ENCODE measurements around the gene TM4SF4. TPM values are rescaled to one million over a fixed set of nuclear protein-coding genes. Genes with fewer than 3 reads are reported as not detected.
A peak's percentile ranks its signal among the peaks of the same experiment; 100 is the strongest.

TM4SF4 gene
- total and polyA plus RNA-seq, 9 donors, result 0.09 to 1.7 (median 0.98) TPM; not detected in 4

- 86% methylated on average over 3 of the region's 3 CpGs for WGBS (ENCODE audit: insufficient coverage)
- DNase-seq, result no peak
- no peak overlapping the region for H3K27ac ChIP-seq (ENCODE audit: low read length)
- H3K4me1 ChIP-seq (ENCODE audit: control insufficient read depth, insufficient read depth, low read length), result peaks cover 3% of the 10 kb centered on the region
- H3K27me3 ChIP-seq (ENCODE audit: control insufficient read depth, insufficient read depth, low read length), result no peaks in the 10 kb centered on the region
- H3K4me3 ChIP-seq (ENCODE audit: low read length), result no peak overlapping the region
- H3K9me3 ChIP-seq (replicated peaks; ENCODE audit: control insufficient read depth, low read depth, low read length), result no peaks in the 10 kb centered on the region
- H3K36me3 ChIP-seq (ENCODE audit: control insufficient read depth, insufficient read depth, low read length), result no peaks in the 10 kb centered on the region
These were observed 36.0 kb downstream of the TM4SF4 start for GRCh38 chr3:149510480-149510879.

GRCh38 chr3:149511040-149511626 is 36.6 kb downstream of the TM4SF4 start:
- H3K27ac ChIP-seq (ENCODE audit: low read length), result no peak overlapping the region
- no peak overlapping the region for H3K4me3 ChIP-seq (ENCODE audit: low read length)
- 64% methylated on average over 1 of the region's 3 CpGs for WGBS (ENCODE audit: insufficient coverage)
- no peak for DNase-seq
- no peaks in the 10 kb centered on the region for H3K27me3 ChIP-seq (ENCODE audit: control insufficient read depth, insufficient read depth, low read length)
- H3K4me1 ChIP-seq (ENCODE audit: control insufficient read depth, insufficient read depth, low read length), result peaks cover 3% of the 10 kb centered on the region
- no peaks in the 10 kb centered on the region for H3K36me3 ChIP-seq (ENCODE audit: control insufficient read depth, insufficient read depth, low read length)
- H3K9me3 ChIP-seq (replicated peaks; ENCODE audit: control insufficient read depth, low read depth, low read length), result no peaks in the 10 kb centered on the region

- WGBS (ENCODE audit: insufficient coverage), result 9% methylated on average over 6 of the region's 9 CpGs
- Histone ChIP-seq H3K27me3 (ENCODE audit: control insufficient read depth, insufficient read depth, low read length) (no peaks in the 10 kb centered on the region), H3K36me3 (ENCODE audit: control insufficient read depth, insufficient read depth, low read length) (no peaks in the 10 kb centered on the region), H3K9me3 (replicated peaks; ENCODE audit: control insufficient read depth, low read depth, low read length) (no peaks in the 10 kb centered on the region), H3K27ac (ENCODE audit: low read length) (no peak overlapping the region), H3K4me3 (ENCODE audit: low read length) (no peak overlapping the region), H3K4me1 (ENCODE audit: control insufficient read depth, insufficient read depth, low read length) (peaks cover under 1% of the 10 kb centered on the region)
- DNase-seq, result peak; percentile 81
These were observed 37.7 kb downstream of the TM4SF4 start for GRCh38 chr3:149512073-149512782.

- no peak for DNase-seq
- Histone ChIP-seq H3K36me3 (ENCODE audit: control insufficient read depth, insufficient read depth, low read length) (no peaks in the 10 kb centered on the region), H3K27ac (ENCODE audit: low read length) (no peak overlapping the region), H3K4me3 (ENCODE audit: low read length) (no peak overlapping the region), H3K9me3 (replicated peaks; ENCODE audit: control insufficient read depth, low read depth, low read length) (no peaks in the 10 kb centered on the region), H3K4me1 (ENCODE audit: control insufficient read depth, insufficient read depth, low read length) (no peaks in the 10 kb centered on the region), H3K27me3 (ENCODE audit: control insufficient read depth, insufficient read depth, low read length) (no peaks in the 10 kb centered on the region)
- 67% methylated on average over 1 of the region's 2 CpGs for WGBS (ENCODE audit: insufficient coverage)
These were observed 40.0 kb downstream of the TM4SF4 start for GRCh38 chr3:149514471-149514870.

GRCh38 chr3:149515249-149515648 is 40.8 kb downstream of the TM4SF4 start:
- Histone ChIP-seq H3K4me3 (ENCODE audit: low read length) (no peak overlapping the region), H3K27ac (ENCODE audit: low read length) (no peak overlapping the region), H3K36me3 (ENCODE audit: control insufficient read depth, insufficient read depth, low read length) (peaks cover 1% of the 10 kb centered on the region), H3K4me1 (ENCODE audit: control insufficient read depth, insufficient read depth, low read length) (no peaks in the 10 kb centered on the region), H3K9me3 (replicated peaks; ENCODE audit: control insufficient read depth, low read depth, low read length) (no peaks in the 10 kb centered on the region), H3K27me3 (ENCODE audit: control insufficient read depth, insufficient read depth, low read length) (no peaks in the 10 kb centered on the region)
- WGBS (ENCODE audit: insufficient coverage), result 100% methylated on average over 1 of the region's 2 CpGs
- DNase-seq, result no peak

GRCh38 chr3:149516920-149517319 is 42.4 kb downstream of the TM4SF4 start:
- no CpG with 5 or more reads among the region's 1 CpG for WGBS (ENCODE audit: insufficient coverage)
- H3K4me3 ChIP-seq (ENCODE audit: low read length), result no peak overlapping the region
- no peaks in the 10 kb centered on the region for H3K27me3 ChIP-seq (ENCODE audit: control insufficient read depth, insufficient read depth, low read length)
- peaks cover 6% of the 10 kb centered on the region for H3K36me3 ChIP-seq (ENCODE audit: control insufficient read depth, insufficient read depth, low read length)
- no peaks in the 10 kb centered on the region for H3K4me1 ChIP-seq (ENCODE audit: control insufficient read depth, insufficient read depth, low read length)
- no peak for DNase-seq
- H3K27ac ChIP-seq (ENCODE audit: low read length), result no peak overlapping the region
- H3K9me3 ChIP-seq (replicated peaks; ENCODE audit: control insufficient read depth, low read depth, low read length), result no peaks in the 10 kb centered on the region

GRCh38 chr3:149519912-149520311 is 45.4 kb downstream of the TM4SF4 start:
- Histone ChIP-seq H3K27ac (ENCODE audit: low read length) (no peak overlapping the region), H3K36me3 (ENCODE audit: control insufficient read depth, insufficient read depth, low read length) (peaks cover 16% of the 10 kb centered on the region), H3K4me1 (ENCODE audit: control insufficient read depth, insufficient read depth, low read length) (no peaks in the 10 kb centered on the region), H3K9me3 (replicated peaks; ENCODE audit: control insufficient read depth, low read depth, low read length) (no peaks in the 10 kb centered on the region), H3K4me3 (ENCODE audit: low read length) (no peak overlapping the region), H3K27me3 (ENCODE audit: control insufficient read depth, insufficient read depth, low read length) (no peaks in the 10 kb centered on the region)
- no CpG with 5 or more reads among the region's 3 CpGs for WGBS (ENCODE audit: insufficient coverage)
- DNase-seq, result no peak

- Histone ChIP-seq H3K4me1 (ENCODE audit: control insufficient read depth, insufficient read depth, low read length) (no peaks in the 10 kb centered on the region), H3K4me3 (ENCODE audit: low read length) (no peak overlapping the region), H3K27me3 (ENCODE audit: control insufficient read depth, insufficient read depth, low read length) (no peaks in the 10 kb centered on the region), H3K27ac (ENCODE audit: low read length) (no peak overlapping the region), H3K36me3 (ENCODE audit: control insufficient read depth, insufficient read depth, low read length) (peaks cover 22% of the 10 kb centered on the region), H3K9me3 (replicated peaks; ENCODE audit: control insufficient read depth, low read depth, low read length) (no peaks in the 10 kb centered on the region)
- 86% methylated on average over 5 of the region's 11 CpGs for WGBS (ENCODE audit: insufficient coverage)
- no peak for DNase-seq
These were observed 49.2 kb downstream of the TM4SF4 start for GRCh38 chr3:149523512-149524299.

GRCh38 chr3:149527531-149528339 is 53.2 kb downstream of the TM4SF4 start:
- peak; percentile 41 for DNase-seq
- H3K36me3 ChIP-seq (ENCODE audit: control insufficient read depth, insufficient read depth, low read length), result peaks cover 16% of the 10 kb centered on the region
- no peaks in the 10 kb centered on the region for H3K27me3 ChIP-seq (ENCODE audit: control insufficient read depth, insufficient read depth, low read length)
- H3K9me3 ChIP-seq (replicated peaks; ENCODE audit: control insufficient read depth, low read depth, low read length), result no peaks in the 10 kb centered on the region
- 48% methylated on average over 3 of the region's 5 CpGs for WGBS (ENCODE audit: insufficient coverage)
- H3K4me1 ChIP-seq (ENCODE audit: control insufficient read depth, insufficient read depth, low read length), result peaks cover 2% of the 10 kb centered on the region
- no peak overlapping the region for H3K4me3 ChIP-seq (ENCODE audit: low read length)
- peak overlapping the region; percentile 11 for H3K27ac ChIP-seq (ENCODE audit: low read length)

GRCh38 chr3:149528340-149528650 is 53.8 kb downstream of the TM4SF4 start:
- H3K27ac ChIP-seq (ENCODE audit: low read length), result peak overlapping the region; percentile 11
- peaks cover 16% of the 10 kb centered on the region for H3K36me3 ChIP-seq (ENCODE audit: control insufficient read depth, insufficient read depth, low read length)
- H3K4me3 ChIP-seq (ENCODE audit: low read length), result no peak overlapping the region
- DNase-seq, result no peak
- H3K9me3 ChIP-seq (replicated peaks; ENCODE audit: control insufficient read depth, low read depth, low read length), result no peaks in the 10 kb centered on the region
- WGBS (ENCODE audit: insufficient coverage), result 54% methylated on average over 4 of the region's 4 CpGs
- no peaks in the 10 kb centered on the region for H3K27me3 ChIP-seq (ENCODE audit: control insufficient read depth, insufficient read depth, low read length)
- peaks cover 6% of the 10 kb centered on the region for H3K4me1 ChIP-seq (ENCODE audit: control insufficient read depth, insufficient read depth, low read length)
